Kidney tubule cell (primary cell): ENCODE data around the gene PMS1.
"Not testable (repeated sequence)": the region's sequence is repeated elsewhere in the genome, so short reads cannot be mapped to it uniquely, and the experiment has no call there.

ENCODE experiments used
- DNase-seq: peaks from one replicate; pipeline ENCODE4 v3.0.0-alpha.2; 2018; ENCODE audit warnings: low spot score

The PMS1 gene

GRCh38 chr2:189783927-189784867 lies at the start of gene PMS1, which contains the start of gene ORMDL1:
PMS1 (plus strand) TSS chr2:189784450; CDS start chr2:189791810, 7,360 bp downstream.
ORMDL1 (minus strand) TSS chr2:189784339; CDS start chr2:189782595, 1,744 bp downstream.
- DNase-seq, result peak; percentile 97

GRCh38 chr2:189751080-189751658 lies 33.1 kb upstream of the PMS1 start:
- peak; percentile 32 for DNase-seq

- no peak for DNase-seq
Measured at GRCh38 chr2:189756311-189756952, 27.8 kb upstream of the PMS1 start.

- DNase-seq, result not testable (repeated sequence)
Measured at GRCh38 chr2:189760154-189760553, 24.1 kb upstream of the PMS1 start.

- no peak for DNase-seq
Measured at GRCh38 chr2:189762229-189762550, 22.1 kb upstream of the PMS1 start.

- DNase-seq, result peak; percentile 94
Measured at GRCh38 chr2:189762551-189763298, 21.5 kb upstream of the PMS1 start, which contains the start of gene OSGEPL1. OSGEPL1 (minus strand) TSS chr2:189762792; CDS start chr2:189761640, 1,152 bp downstream.

GRCh38 chr2:189763908-189764661 lies 20.2 kb upstream of the PMS1 start:
- DNase-seq, result no peak

- no peak for DNase-seq
Measured at GRCh38 chr2:189770590-189771322, 13.5 kb upstream of the PMS1 start.

- DNase-seq, result no peak
Measured at GRCh38 chr2:189772212-189772611, 12.0 kb upstream of the PMS1 start.

GRCh38 chr2:189782221-189782671 lies 2.0 kb upstream of the PMS1 start:
- DNase-seq, result peak; percentile 12

GRCh38 chr2:189783451-189783926 lies 761 bp upstream of the PMS1 start:
- DNase-seq, result peak; percentile 44

- DNase-seq, result no peak
Measured at GRCh38 chr2:189791338-189792042, 7.2 kb downstream of the PMS1 start.

GRCh38 chr2:189794310-189794709 lies 10.1 kb downstream of the PMS1 start:
- DNase-seq, result no peak

- no peak for DNase-seq
Measured at GRCh38 chr2:189797902-189798301, 13.7 kb downstream of the PMS1 start.

GRCh38 chr2:189798312-189799029 lies 14.2 kb downstream of the PMS1 start:
- DNase-seq, result peak; percentile 35

- DNase-seq, result no peak
Measured at GRCh38 chr2:189799030-189799331, 14.7 kb downstream of the PMS1 start.

GRCh38 chr2:189799531-189799930 lies 15.3 kb downstream of the PMS1 start:
- peak; percentile 12 for DNase-seq

GRCh38 chr2:189802396-189802912 lies 18.2 kb downstream of the PMS1 start:
- no peak for DNase-seq

- no peak for DNase-seq
Measured at GRCh38 chr2:189803431-189803830, 19.2 kb downstream of the PMS1 start.
